DND-41 (cell line): ENCODE results near the gene TXNDC2.

Experiments
- EZH2 ChIP-seq: IDR thresholded peaks from 3 replicates; pipeline ENCODE4 v1.6.1; 2012; ENCODE audit warnings: borderline replicate concordance, low read depth, mild to moderate bottlenecking, moderate library complexity, low read length, inconsistent platforms; ENCODE audit not compliant: severe bottlenecking
- TF ChIP-seq, protein P1 (sequence below): IDR thresholded peaks from 2 replicates; pipeline ENCODE4 v1.5.1; 2012; ENCODE audit warnings: borderline replicate concordance, low read length, moderate library complexity, mild to moderate bottlenecking; ENCODE audit not compliant: poor library complexity, severe bottlenecking; ENCODE audit errors: extremely low read depth

DNA sequence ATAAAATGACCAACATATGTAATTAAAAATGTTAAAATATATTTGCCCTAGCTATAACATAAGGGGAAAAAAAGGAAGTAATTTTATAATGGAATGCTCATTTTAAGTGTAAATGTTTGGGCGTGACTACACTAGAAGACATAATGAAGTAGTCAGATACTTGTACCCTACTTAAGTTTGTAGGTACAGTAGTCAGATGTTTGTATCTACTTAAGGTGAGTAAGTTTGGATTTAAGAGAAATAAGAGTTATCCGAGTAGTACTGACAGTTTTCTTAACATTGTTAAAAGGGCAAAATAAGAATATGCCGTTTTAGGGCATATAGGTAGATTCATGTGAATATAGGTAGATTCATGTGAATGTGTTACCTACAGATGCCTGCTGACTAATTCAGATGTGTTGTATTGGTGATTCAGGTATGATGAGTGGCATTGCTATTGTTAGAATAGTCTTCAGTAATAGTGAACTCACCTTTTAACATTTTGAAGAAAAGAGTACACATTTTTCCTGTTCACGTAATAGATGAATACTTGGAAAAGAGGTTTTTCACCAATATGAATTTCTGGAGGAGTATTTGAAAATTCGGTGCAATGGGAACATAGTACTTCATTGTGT lies 43.0 kb downstream of the TXNDC2 start:
- TF ChIP-seq, protein P1, sequence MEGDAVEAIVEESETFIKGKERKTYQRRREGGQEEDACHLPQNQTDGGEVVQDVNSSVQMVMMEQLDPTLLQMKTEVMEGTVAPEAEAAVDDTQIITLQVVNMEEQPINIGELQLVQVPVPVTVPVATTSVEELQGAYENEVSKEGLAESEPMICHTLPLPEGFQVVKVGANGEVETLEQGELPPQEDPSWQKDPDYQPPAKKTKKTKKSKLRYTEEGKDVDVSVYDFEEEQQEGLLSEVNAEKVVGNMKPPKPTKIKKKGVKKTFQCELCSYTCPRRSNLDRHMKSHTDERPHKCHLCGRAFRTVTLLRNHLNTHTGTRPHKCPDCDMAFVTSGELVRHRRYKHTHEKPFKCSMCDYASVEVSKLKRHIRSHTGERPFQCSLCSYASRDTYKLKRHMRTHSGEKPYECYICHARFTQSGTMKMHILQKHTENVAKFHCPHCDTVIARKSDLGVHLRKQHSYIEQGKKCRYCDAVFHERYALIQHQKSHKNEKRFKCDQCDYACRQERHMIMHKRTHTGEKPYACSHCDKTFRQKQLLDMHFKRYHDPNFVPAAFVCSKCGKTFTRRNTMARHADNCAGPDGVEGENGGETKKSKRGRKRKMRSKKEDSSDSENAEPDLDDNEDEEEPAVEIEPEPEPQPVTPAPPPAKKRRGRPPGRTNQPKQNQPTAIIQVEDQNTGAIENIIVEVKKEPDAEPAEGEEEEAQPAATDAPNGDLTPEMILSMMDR, result no peak
- TF ChIP-seq EZH2, result no peak
